ENCODE results near the gene BMP8B. TPM values are rescaled to one million over a fixed set of nuclear protein-coding genes. Genes with fewer than 3 reads are reported as not detected.
"Not testable (repeated sequence)": the region's sequence is repeated elsewhere in the genome, so short reads cannot be mapped to it uniquely, and the experiment has no call there.

BMP8B gene
- total and polyA plus RNA-seq, 8 donors: 0.14 to 5.2 (median 0.68) TPM; not detected in 1

GRCh38 chr1:39777306-39777705 is 11.4 kb downstream of the BMP8B start:
- Histone ChIP-seq H3K27ac (no peak overlapping the region), H3K36me3 (no peaks in the 10 kb centered on the region), H3K4me1 (no peaks in the 10 kb centered on the region), H3K9me3 (no peaks in the 10 kb centered on the region), H3K4me3 (no peak overlapping the region), H3K27me3 (no peaks in the 10 kb centered on the region)
- no peak for DNase-seq
- no peak for TF ChIP-seq CTCF (IDR thresholded peaks at IDR 0.05)
- no peak for TF ChIP-seq EP300 (IDR thresholded peaks at IDR 0.05)
- no peak for TF ChIP-seq POLR2AphosphoS5 (IDR thresholded peaks at IDR 0.05)
- TF ChIP-seq POLR2A (IDR thresholded peaks at IDR 0.05): no peak
- intact Hi-C loops (cut with DNase I; ENCODE audit: low total_unique reads): no loop called here
- 76 to 85% (median 81%) methylated on average over 4 of the region's 4 CpGs for WGBS, 5 donors

- Histone ChIP-seq H3K27ac (no peak overlapping the region), H3K4me3 (no peak overlapping the region), H3K27me3 (no peaks in the 10 kb centered on the region), H3K36me3 (no peaks in the 10 kb centered on the region), H3K4me1 (no peaks in the 10 kb centered on the region), H3K9me3 (no peaks in the 10 kb centered on the region)
- WGBS, 5 donors: 73 to 82% (median 81%) methylated on average over 4 of the region's 4 CpGs
- intact Hi-C loops (cut with DNase I; ENCODE audit: low total_unique reads): no loop called here
- DNase-seq: no peak
- TF ChIP-seq POLR2A (IDR thresholded peaks at IDR 0.05): no peak
- no peak for TF ChIP-seq CTCF (IDR thresholded peaks at IDR 0.05)
- no peak for TF ChIP-seq EP300 (IDR thresholded peaks at IDR 0.05)
- TF ChIP-seq POLR2AphosphoS5 (IDR thresholded peaks at IDR 0.05): no peak
Observed at GRCh38 chr1:39776886-39777285, 11.8 kb downstream of the BMP8B start.

GRCh38 chr1:39776400-39776713 is 12.3 kb downstream of the BMP8B start:
- intact Hi-C loops (cut with DNase I; ENCODE audit: low total_unique reads): no loop called here
- Histone ChIP-seq H3K36me3 (no peaks in the 10 kb centered on the region), H3K27me3 (peaks cover 0 to 4% (median under 1%) of the 10 kb centered on the region in 3 donors), H3K4me3 (no peak overlapping the region), H3K27ac (no peak overlapping the region), H3K9me3 (no peaks in the 10 kb centered on the region), H3K4me1 (peaks cover 0 to under 1% (median 0%) of the 10 kb centered on the region in 4 donors)
- TF ChIP-seq EP300 (IDR thresholded peaks at IDR 0.05): no peak
- TF ChIP-seq POLR2AphosphoS5 (IDR thresholded peaks at IDR 0.05): no peak
- TF ChIP-seq CTCF (IDR thresholded peaks at IDR 0.05): no peak
- no peak for TF ChIP-seq POLR2A (IDR thresholded peaks at IDR 0.05)
- no peak for DNase-seq
- 70 to 80% (median 74%) methylated on average over 12 of the region's 12 CpGs for WGBS, 5 donors

GRCh38 chr1:39775676-39776399 is 12.8 kb downstream of the BMP8B start:
- 67 to 83% (median 67%) methylated on average over 7 to 16 of the region's 20 CpGs for WGBS, 5 donors
- not testable (repeated sequence) for H3K27ac ChIP-seq

GRCh38 chr1:39775141-39775540 is 13.5 kb downstream of the BMP8B start:
- intact Hi-C loops (cut with DNase I; ENCODE audit: low total_unique reads); H3K27me3 ChIP-seq; DNase-seq; H3K9me3 ChIP-seq; H3K27ac ChIP-seq; H3K4me1 ChIP-seq; H3K36me3 ChIP-seq; H3K4me3 ChIP-seq: not testable (repeated sequence)
- WGBS, 5 donors: 65 to 96% (median 80%) methylated on average over 3 to 11 of the region's 11 CpGs

More at GRCh38 chr1:39775676-39776399, 12.8 kb downstream of the BMP8B start:
- H3K27me3 ChIP-seq; DNase-seq; H3K4me3 ChIP-seq; H3K36me3 ChIP-seq; intact Hi-C loops (cut with DNase I; ENCODE audit: low total_unique reads); H3K9me3 ChIP-seq; H3K4me1 ChIP-seq: not testable (repeated sequence)

- H3K27me3 ChIP-seq; H3K4me3 ChIP-seq; H3K36me3 ChIP-seq; DNase-seq; H3K4me1 ChIP-seq; H3K9me3 ChIP-seq; H3K27ac ChIP-seq; intact Hi-C loops (cut with DNase I; ENCODE audit: low total_unique reads): not testable (repeated sequence)
- 53 to 80% methylated on average over 1 to 3 of the region's 23 CpGs; no CpG with 5 or more reads in 3 of the 5 donors for whole genome bisulfite sequencing, 5 donors
Observed at GRCh38 chr1:39773369-39773979, 15.2 kb downstream of the BMP8B start.

- H3K27ac ChIP-seq; H3K4me1 ChIP-seq; intact Hi-C loops (cut with DNase I; ENCODE audit: low total_unique reads); H3K9me3 ChIP-seq; DNase-seq; H3K27me3 ChIP-seq; H3K36me3 ChIP-seq: not testable (repeated sequence)
- WGBS, 5 donors: 0 to 34% (median 10%) methylated on average over 3 to 42 of the region's 57 CpGs; no CpG with 5 or more reads in 1 of the 5 donors
- peak within 1 kb of the TSS in 3 of 4 donors; percentile 11 to 41 (median 14) for H3K4me3 ChIP-seq
Observed at GRCh38 chr1:39771022-39771532, 17.6 kb downstream of the BMP8B start, which contains the start of gene OXCT2. OXCT2 (minus strand) TSS chr1:39771348; CDS start chr1:39771255, 93 bp downstream.
